Measurements from ENCODE around the gene TGOLN2. TPM values are rescaled to one million over a fixed set of nuclear protein-coding genes. Genes with fewer than 3 reads are reported as not detected.

TGOLN2 gene
- total and polyA plus RNA-seq, 2 of the 13 experiments (the other 11 are each of a cell fraction or from before 2014, with no cell fraction given) = 99.6 to 155 TPM

DNA sequence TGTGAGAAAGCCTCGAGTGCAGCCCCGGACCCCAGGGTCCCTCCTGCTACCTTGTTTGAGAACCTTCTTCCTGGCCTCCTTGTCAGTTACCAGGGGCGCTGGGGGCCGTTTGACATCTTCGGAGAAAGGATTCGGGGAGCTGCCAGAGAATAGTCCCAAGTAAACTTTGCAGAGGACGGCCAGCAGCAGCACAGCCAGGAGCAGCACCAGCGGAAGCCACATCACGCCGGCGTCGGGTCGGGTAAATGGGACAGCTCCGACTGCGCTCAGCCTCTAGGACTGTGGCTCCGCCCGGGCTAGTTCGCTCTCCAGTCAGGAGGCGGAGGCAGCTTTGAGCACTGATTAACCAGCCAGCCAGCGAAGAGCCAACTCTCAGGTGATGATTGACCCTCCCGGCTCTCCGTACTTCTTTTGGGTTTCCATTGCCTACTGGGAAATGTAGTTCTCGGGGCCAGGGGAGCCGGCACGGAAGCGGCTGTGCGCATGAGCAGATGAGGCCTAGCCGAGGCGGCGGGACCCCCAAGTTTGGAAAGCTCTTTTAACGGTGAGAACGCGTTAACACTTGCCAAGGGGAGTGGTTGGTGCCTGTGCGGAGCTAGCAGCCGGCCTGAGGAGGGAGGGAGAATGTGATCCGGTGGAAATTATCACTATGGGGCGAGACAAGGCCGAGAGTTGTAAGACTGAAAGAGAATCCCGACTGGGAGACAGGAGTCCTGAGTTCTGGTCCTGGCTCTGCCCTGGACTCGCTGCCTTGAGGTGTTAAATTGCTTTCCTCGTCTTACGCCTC is 26.7 kb upstream of the TGOLN2 start, which contains the start of the genes ELMOD3 and RETSAT (continued):
- TF ChIP-seq, protein P1, sequence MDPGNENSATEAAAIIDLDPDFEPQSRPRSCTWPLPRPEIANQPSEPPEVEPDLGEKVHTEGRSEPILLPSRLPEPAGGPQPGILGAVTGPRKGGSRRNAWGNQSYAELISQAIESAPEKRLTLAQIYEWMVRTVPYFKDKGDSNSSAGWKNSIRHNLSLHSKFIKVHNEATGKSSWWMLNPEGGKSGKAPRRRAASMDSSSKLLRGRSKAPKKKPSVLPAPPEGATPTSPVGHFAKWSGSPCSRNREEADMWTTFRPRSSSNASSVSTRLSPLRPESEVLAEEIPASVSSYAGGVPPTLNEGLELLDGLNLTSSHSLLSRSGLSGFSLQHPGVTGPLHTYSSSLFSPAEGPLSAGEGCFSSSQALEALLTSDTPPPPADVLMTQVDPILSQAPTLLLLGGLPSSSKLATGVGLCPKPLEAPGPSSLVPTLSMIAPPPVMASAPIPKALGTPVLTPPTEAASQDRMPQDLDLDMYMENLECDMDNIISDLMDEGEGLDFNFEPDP (CRISPR knock-in tag; conservative IDR thresholded peaks at IDR 0.05) = 0 out of 2 replicates have a peak, but pooled peaks have one; percentile 4
- TF ChIP-seq CC2D1A (CRISPR knock-in tag; IDR thresholded peaks at IDR 0.05) (0 out of 2 replicates have a peak, but pooled peaks have one; percentile 49), HNRNPL (IDR thresholded peaks at IDR 0.05; ENCODE audit: low read depth, low read length) (peak; percentile 69; the same call in 1 of the 2 replicates), ZSCAN21 (CRISPR knock-in tag; IDR thresholded peaks at IDR 0.05; ENCODE audit: borderline replicate concordance) (peak; percentile 80), ZNF660 (CRISPR knock-in tag; IDR thresholded peaks at IDR 0.05; ENCODE audit: borderline replicate concordance, low read depth) (no peak), MED13 (CRISPR knock-in tag; IDR thresholded peaks at IDR 0.05) (peak; percentile 77; the same call in 1 of the 2 replicates), PAF1 (CRISPR knock-in tag; IDR thresholded peaks at IDR 0.05) (no peak), NR2F6 (IDR thresholded peaks at IDR 0.05) (0 out of 2 replicates have a peak, but pooled peaks have one; percentile 44), NR2F6 (CRISPR knock-in tag; IDR thresholded peaks at IDR 0.05) (peak; percentile 18), RELA (CRISPR knock-in tag; IDR thresholded peaks at IDR 0.05) (peak; percentile 9), ZSCAN5A (CRISPR knock-in tag; IDR thresholded peaks at IDR 0.05; ENCODE audit: borderline replicate concordance) (no peak), ZSCAN22 (CRISPR knock-in tag; IDR thresholded peaks at IDR 0.05) (peak; percentile 99), TCF7 (IDR thresholded peaks at IDR 0.05; ENCODE audit: low read depth) (no peak), ZNF761 (CRISPR knock-in tag; conservative IDR thresholded peaks at IDR 0.05) (peak; percentile 99), SALL2 (CRISPR knock-in tag; IDR thresholded peaks at IDR 0.05) (peak; percentile 97), ZMYM3 (CRISPR knock-in tag; IDR thresholded peaks at IDR 0.05) (peak; percentile 62; the same call in 1 of the 2 replicates), NRL (CRISPR knock-in tag; IDR thresholded peaks at IDR 0.05; ENCODE audit: borderline replicate concordance) (peak; percentile 10), TRIM24 (CRISPR knock-in tag; IDR thresholded peaks at IDR 0.05) (no peak), SRSF1 (optimal IDR thresholded peaks at IDR 0.05; ENCODE audit: low read depth, low read length) (no peak), GPN1 (CRISPR knock-in tag; IDR thresholded peaks at IDR 0.05; ENCODE audit: borderline replicate concordance) (no peak; the same call in 1 of the 2 replicates), ZNF12 (CRISPR knock-in tag; IDR thresholded peaks at IDR 0.05) (peak; percentile 54; the same call in 1 of the 2 replicates), NR2F1 (CRISPR knock-in tag; IDR thresholded peaks at IDR 0.05) (no peak), ZNF260 (CRISPR knock-in tag; IDR thresholded peaks at IDR 0.05; ENCODE audit: borderline replicate concordance, low read depth) (no peak), NR3C1 (CRISPR knock-in tag; IDR thresholded peaks at IDR 0.05) (no peak)
- TF ChIP-seq, protein P2, sequence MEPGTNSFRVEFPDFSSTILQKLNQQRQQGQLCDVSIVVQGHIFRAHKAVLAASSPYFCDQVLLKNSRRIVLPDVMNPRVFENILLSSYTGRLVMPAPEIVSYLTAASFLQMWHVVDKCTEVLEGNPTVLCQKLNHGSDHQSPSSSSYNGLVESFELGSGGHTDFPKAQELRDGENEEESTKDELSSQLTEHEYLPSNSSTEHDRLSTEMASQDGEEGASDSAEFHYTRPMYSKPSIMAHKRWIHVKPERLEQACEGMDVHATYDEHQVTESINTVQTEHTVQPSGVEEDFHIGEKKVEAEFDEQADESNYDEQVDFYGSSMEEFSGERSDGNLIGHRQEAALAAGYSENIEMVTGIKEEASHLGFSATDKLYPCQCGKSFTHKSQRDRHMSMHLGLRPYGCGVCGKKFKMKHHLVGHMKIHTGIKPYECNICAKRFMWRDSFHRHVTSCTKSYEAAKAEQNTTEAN (CRISPR knock-in tag; conservative IDR thresholded peaks at IDR 0.05) = peak; percentile 85; the same call in 1 of the 2 replicates
- TF ChIP-seq, protein P3, sequence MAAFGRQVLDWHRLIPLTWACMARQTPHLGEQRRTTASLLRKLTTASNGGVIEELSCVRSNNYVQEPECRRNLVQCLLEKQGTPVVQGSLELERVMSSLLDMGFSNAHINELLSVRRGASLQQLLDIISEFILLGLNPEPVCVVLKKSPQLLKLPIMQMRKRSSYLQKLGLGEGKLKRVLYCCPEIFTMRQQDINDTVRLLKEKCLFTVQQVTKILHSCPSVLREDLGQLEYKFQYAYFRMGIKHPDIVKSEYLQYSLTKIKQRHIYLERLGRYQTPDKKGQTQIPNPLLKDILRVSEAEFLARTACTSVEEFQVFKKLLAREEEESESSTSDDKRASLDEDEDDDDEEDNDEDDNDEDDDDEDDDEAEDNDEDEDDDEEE (CRISPR knock-in tag; IDR thresholded peaks at IDR 0.05) = peak; percentile 88

Data from HepG2 (cell line).